K562 (cell line): Measurements from ENCODE around the gene ANKDD1A. TPM values are rescaled to one million over a fixed set of nuclear protein-coding genes. Genes with fewer than 3 reads are reported as not detected.
A peak's percentile ranks its signal among the peaks of the same experiment; 100 is the strongest.

ENCODE experiments used
- ARID3A ChIP-seq: IDR thresholded peaks from 2 replicates; pipeline ENCODE4 v1.6.1; 2012; ENCODE audit warnings: low read depth, low read length, improper control_type of control experiment, borderline replicate concordance
- DNMT1 ChIP-seq: fragments of 450-650 bp; IDR thresholded peaks from 2 replicates; pipeline ENCODE4 v1.6.1; 2016; ENCODE audit warnings: antibody characterized with exemption, mild to moderate bottlenecking
- EZH2 ChIP-seq: IDR thresholded peaks from 2 replicates; pipeline ENCODE4 v1.6.1; 2012; ENCODE audit warnings: low read depth, mild to moderate bottlenecking, inconsistent platforms, low read length, borderline replicate concordance
- FOXP4 ChIP-seq: sonication (generic); formaldehyde crosslinking; IDR thresholded peaks from 2 replicates; pipeline ENCODE4 v1.8.0; 2022; ENCODE audit warnings: mild to moderate bottlenecking, missing genetic modification reagents, borderline replicate concordance
- HMBOX1 ChIP-seq: sonication (generic); IDR thresholded peaks from 2 replicates; pipeline ENCODE4 v1.6.1; 2016
- MEIS2 ChIP-seq: fragments of 450-650 bp; IDR thresholded peaks from 2 replicates; pipeline ENCODE4 v1.6.1; 2014; ENCODE audit warnings: mild to moderate bottlenecking; ENCODE audit not compliant: partially characterized antibody
- MGA ChIP-seq: fragments of 450-650 bp; IDR thresholded peaks from 2 replicates; pipeline ENCODE4 v1.6.1; 2016; ENCODE audit warnings: mild to moderate bottlenecking, moderate library complexity
- RBFOX2 ChIP-seq: fragments of 200-400 bp; formaldehyde crosslinking; IDR thresholded peaks from 2 replicates; pipeline ENCODE4 v1.6.1; 2017; ENCODE audit warnings: low read depth, mild to moderate bottlenecking, low read length, moderate library complexity
- RCOR1 ChIP-seq, 2 experiments: IDR thresholded peaks; 2 replicates each; pipeline ENCODE4 v1.6.1; 2012; ENCODE audit warnings: low read depth in 2 of 2, low read length in 2 of 2, borderline replicate concordance in 1 of 2, improper control_type of control experiment in 1 of 2
- U2AF1 ChIP-seq: fragments of 200-400 bp; formaldehyde crosslinking; optimal IDR thresholded peaks from 2 replicates; pipeline ENCODE3; 2017; ENCODE audit warnings: mild to moderate bottlenecking, low read depth, low read length, moderate library complexity
- YBX1 ChIP-seq: fragments of 450-650 bp; IDR thresholded peaks from 2 replicates; pipeline ENCODE4 v1.7.1; 2016; ENCODE audit warnings: mild to moderate bottlenecking
- polyA plus RNA-seq, 8 experiments: library from polyadenylated mRNA; depleted of rRNA in 4 of 8; stranded (reverse) in 5 of 8; unstranded in 3 of 8; fragments of >200 nt; fragmentation: Nextera tagmentation in 2 of 8; fragmentation: Illumina TruSeq in 1 of 8; extraction: Ambion mirVana in 2 of 8; extraction: Trizol in 1 of 8; gene quantifications; 2 replicates each; pipeline versions ENCODE4 v1.2.1 to v1.2.3, GENCODE V29; 2011 to 2014; ENCODE audit warnings: inconsistent platforms in 1 of 8, missing spikeins in 1 of 8
- total RNA-seq, 7 experiments: library from RNA; depleted of rRNA in 6 of 7; stranded (reverse); fragments of >200 nt in 6 of 7; fragmentation: Illumina TruSeq in 2 of 7; extraction: Trizol in 2 of 7; gene quantifications; 2 replicates each; pipeline versions ENCODE4 v1.2.1 to v1.2.3, GENCODE V29; 2011 to 2021; ENCODE audit warnings: low replicate concordance in 1 of 7

The ANKDD1A gene
- total and polyA plus RNA-seq, 9 of the 15 experiments (the other 6 are each of a cell fraction or from before 2014, with no cell fraction given): 0.08 to 0.80 (median 0.43) TPM

- no peak for TF ChIP-seq FOXP4 (CRISPR knock-in tag)
- no peak for TF ChIP-seq HMBOX1
- TF ChIP-seq EZH2: no peak
- TF ChIP-seq RCOR1 (IDR thresholded peaks at IDR 0.05; ENCODE audit: borderline replicate concordance in 1 of 2, low read depth in 2 of 2, low read length in 2 of 2): peak in 1 of 2 experiments; percentile 38; a peak in 1 of 4 replicates
- TF ChIP-seq MGA: no peak
- peak; percentile 53 for TF ChIP-seq MEIS2
- TF ChIP-seq U2AF1: no peak
- TF ChIP-seq YBX1: no peak
- TF ChIP-seq DNMT1: no peak
- TF ChIP-seq ARID3A: no peak
- TF ChIP-seq RBFOX2: no peak
These were observed 26.5 kb downstream of the ANKDD1A start (continued) for GRCh38 chr15:64938192-64938591.
